ENCODE results near the gene RNASE8.

DNA sequence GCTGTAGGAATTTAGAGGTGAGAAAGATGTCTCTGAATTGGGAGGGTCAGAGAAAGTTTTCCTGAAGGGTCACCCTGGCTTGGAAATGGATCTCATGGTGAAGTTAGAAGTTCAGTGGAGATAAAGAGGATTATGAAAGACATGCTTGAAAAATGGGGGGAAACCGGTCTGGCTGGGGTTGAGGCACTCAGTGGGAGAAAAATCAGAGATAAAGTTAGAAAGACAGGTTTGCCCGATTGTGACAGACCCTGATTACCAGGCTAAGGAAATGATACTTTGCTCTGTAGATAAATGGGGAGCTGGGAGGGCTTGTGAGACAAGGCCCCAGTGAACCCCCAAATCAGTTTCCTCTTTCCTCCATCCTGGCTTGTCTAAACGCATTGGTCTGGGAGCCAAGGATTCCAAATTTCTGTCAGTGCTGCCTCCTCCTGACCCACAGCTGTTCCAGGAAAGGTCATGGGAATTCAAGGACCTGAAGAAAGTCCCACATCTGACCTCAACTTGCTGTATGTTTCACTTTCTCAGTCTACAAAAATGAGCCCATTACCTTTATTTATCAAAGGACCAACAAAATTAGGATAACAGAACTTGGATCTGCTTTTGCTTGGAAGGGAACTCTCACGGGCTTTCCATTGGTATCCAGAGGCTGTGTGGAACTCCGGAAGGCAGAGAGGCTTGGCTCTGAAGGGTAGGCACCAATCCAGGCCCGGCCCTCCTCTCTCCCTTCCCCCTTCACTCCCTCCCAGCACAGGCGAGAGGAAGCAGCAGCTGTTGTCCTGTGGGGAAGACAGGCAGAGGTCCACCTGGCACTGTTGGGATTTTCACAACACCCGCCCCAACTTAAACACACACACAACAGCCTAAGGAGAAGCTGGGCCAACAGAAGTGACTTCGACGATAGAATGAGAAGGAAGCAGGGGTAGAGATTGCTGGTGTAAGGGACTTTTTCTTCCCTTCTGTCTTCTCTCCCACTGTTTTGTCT, 18.9 kb upstream of the RNASE8 start:
- TF ChIP-seq CTCF (conservative IDR thresholded peaks at IDR 0.05; ENCODE audit: low read length) (no peak), EZH2phosphoT487 (IDR thresholded peaks at IDR 0.05; ENCODE audit: borderline replicate concordance, low read depth, low read length) (no peak)

Data from OCI-LY7 (cell line).